Endothelial cell of umbilical vein (primary cell): ENCODE data around the gene MRPL32. TPM values are rescaled to one million over a fixed set of nuclear protein-coding genes. Genes with fewer than 3 reads are reported as not detected.

Source experiments
- BruUV-seq: library from RNA; stranded (reverse); fragments of 400-500 nt; replicated peaks from 2 replicates; lab custom pipeline; 2021; lab: Mats Ljungman, UMichigan
- CTCF ChIA-PET: fragments of 300-600, 350-600 bp; sonication (Branson Sonifier 250); formaldehyde crosslinking; loops from one replicate; lab custom pipeline; 2021; ENCODE audit warnings: antibody characterized with exemption, inconsistent platforms; lab: Charles Lee
- POLR2A ChIA-PET: fragments of 300-600, 350-600 bp; sonication (Branson Sonifier 250); formaldehyde crosslinking; loops from one replicate; lab custom pipeline; 2021; ENCODE audit warnings: antibody characterized with exemption, inconsistent platforms; lab: Charles Lee
- DNase-seq: peaks from one replicate; pipeline ENCODE4 v3.0.0-alpha.2; 2011; ENCODE audit warnings: low read depth, low spot score
- FAIRE-seq: peaks from 2 replicates; lab custom pipeline; 2011; peaks lifted over from hg19 to GRCh38; lab: Jason Lieb, UNC
- H2AFZ ChIP-seq: 2 replicates; pipeline ENCODE4 v1.6.0; 2012; ENCODE audit warnings: low read depth, low read length, control low read depth, inconsistent platforms
- H3K27ac ChIP-seq: 2 replicates; pipeline ENCODE4 v1.5.1; 2011; ENCODE audit warnings: low read depth, mild to moderate bottlenecking, control low read depth, low read length, moderate library complexity; ENCODE audit not compliant: insufficient read depth
- H3K27me3 ChIP-seq, 2 experiments: 2 replicates each; pipeline versions ENCODE4 v1.6.0 to v1.6.1; 2011; ENCODE audit warnings: low read length in 2 of 2, mixed read lengths in 1 of 2; ENCODE audit not compliant: control insufficient read depth in 2 of 2, insufficient read depth in 2 of 2
- H3K36me3 ChIP-seq, 2 experiments: 2 replicates in 1 of 2; 3 replicates in 1 of 2; pipeline ENCODE4 v1.5.1; 2011; ENCODE audit warnings: low read length in 2 of 2, mild to moderate bottlenecking in 1 of 2, moderate library complexity in 1 of 2; ENCODE audit not compliant: control insufficient read depth in 2 of 2, insufficient read depth in 2 of 2; ENCODE audit errors: extremely low read depth in 1 of 2
- H3K4me1 ChIP-seq: 3 replicates; pipeline ENCODE4 v1.5.1; 2011; ENCODE audit warnings: mild to moderate bottlenecking, low read length; ENCODE audit not compliant: control insufficient read depth, insufficient read depth; ENCODE audit errors: extremely low read depth
- H3K4me2 ChIP-seq: 2 replicates; pipeline ENCODE4 v1.6.1; 2011; ENCODE audit warnings: low read length, control low read depth, mixed read lengths; ENCODE audit not compliant: insufficient read depth
- H3K4me3 ChIP-seq, 3 experiments: fragments of 200-600 bp in 1 of 3; sonication (generic), shearing (Covaris generic) in 1 of 3; replicated peaks in 1 of 3; 2 replicates each; pipeline ENCODE4 v1.5.1; 2011 to 2016; ENCODE audit warnings: control low read depth in 3 of 3, low read length in 3 of 3, mild to moderate bottlenecking in 2 of 3, inconsistent platforms in 1 of 3, low read depth in 1 of 3, moderate library complexity in 1 of 3; ENCODE audit not compliant: insufficient read depth in 1 of 3
- H3K79me2 ChIP-seq: 2 replicates; pipeline ENCODE4 v1.6.0; 2012; ENCODE audit warnings: low read length, inconsistent platforms; ENCODE audit not compliant: control insufficient read depth, insufficient read depth
- H3K9ac ChIP-seq: replicated peaks from 2 replicates; pipeline ENCODE3; 2011; ENCODE audit warnings: low read length, control low read depth; ENCODE audit not compliant: insufficient read depth; ENCODE audit errors: extremely low read depth
- H3K9me1 ChIP-seq: replicated peaks from 3 replicates; pipeline ENCODE4 v1.6.0; 2011; ENCODE audit warnings: mild to moderate bottlenecking, low read length; ENCODE audit not compliant: control insufficient read depth, insufficient read depth; ENCODE audit errors: extremely low read depth
- H3K9me3 ChIP-seq: replicated peaks from 2 replicates; pipeline ENCODE4 v1.5.1; 2012; ENCODE audit warnings: low read length, inconsistent platforms; ENCODE audit not compliant: control insufficient read depth, insufficient read depth
- H4K20me1 ChIP-seq: replicated peaks from 2 replicates; pipeline ENCODE3; 2011; ENCODE audit warnings: mild to moderate bottlenecking, low read length; ENCODE audit not compliant: control insufficient read depth, insufficient read depth; ENCODE audit errors: extremely low read depth
- CTCF ChIP-seq, 2 donors: IDR thresholded peaks; 1 replicate in 1 of 2; 2 replicates in 1 of 2; pipeline ENCODE4 v1.5.1; 2011; ENCODE audit warnings: low read length in 2 of 2, mild to moderate bottlenecking in 2 of 2, moderate library complexity in 2 of 2, control low read depth in 1 of 2, inconsistent platforms in 1 of 2, low read depth in 1 of 2; ENCODE audit not compliant: insufficient read depth in 1 of 2; ENCODE audit errors: extremely low read depth in 1 of 2
- EZH2 ChIP-seq: IDR thresholded peaks from 2 replicates; pipeline ENCODE4 v1.6.1; 2012; ENCODE audit warnings: borderline replicate concordance, low read depth, mild to moderate bottlenecking, moderate library complexity, low read length, inconsistent platforms; ENCODE audit not compliant: severe bottlenecking
- FOS ChIP-seq: IDR thresholded peaks from 2 replicates; pipeline ENCODE4 v1.6.1; 2011; ENCODE audit warnings: mild to moderate bottlenecking, low read length, moderate library complexity, borderline replicate concordance; ENCODE audit not compliant: insufficient read depth
- GATA2 ChIP-seq: IDR thresholded peaks from 2 replicates; pipeline ENCODE4 v1.7.0; 2011; ENCODE audit warnings: low read depth, mild to moderate bottlenecking, moderate library complexity, mixed read lengths, low read length; ENCODE audit not compliant: insufficient read length, insufficient read depth
- JUN ChIP-seq: IDR thresholded peaks from 2 replicates; pipeline ENCODE4 v1.6.1; 2011; ENCODE audit warnings: borderline replicate concordance, low read depth; ENCODE audit not compliant: insufficient read length, insufficient read depth
- MAX ChIP-seq: IDR thresholded peaks from 2 replicates; pipeline ENCODE4 v1.6.1; 2011; ENCODE audit not compliant: insufficient read depth, insufficient read length
- MYC ChIP-seq: IDR thresholded peaks from one replicate; pipeline ENCODE4 v1.6.1; 2011; ENCODE audit warnings: mild to moderate bottlenecking, low read depth, low read length
- POLR2A ChIP-seq: IDR thresholded peaks from 2 replicates; pipeline ENCODE4 v1.6.1; 2012; ENCODE audit warnings: low read depth, mild to moderate bottlenecking, control low read depth, low read length
- POLR2AphosphoS5 ChIP-seq: IDR thresholded peaks from 2 replicates; pipeline ENCODE4 v1.6.1; 2012; ENCODE audit warnings: low read depth, mild to moderate bottlenecking, control low read depth, low read length, moderate library complexity; ENCODE audit not compliant: insufficient read depth
- dilution Hi-C: fragments of 300-500 bp; cut with MboI; formaldehyde crosslinking; loops from one replicate; pipeline ENCODE4 v1.15.0; 2019; ENCODE audit warnings: low sequenced_read_pairs; ENCODE audit not compliant: extremely low pct_ligation_motif_present
- intact Hi-C: fragments of 100-400 bp; cut with micrococcal nuclease; formaldehyde crosslinking; loops from one replicate; pipeline ENCODE4 v1.10.0; 2022
- polyA plus RNA-seq, 4 experiments: library from polyadenylated mRNA; depleted of rRNA in 3 of 4; stranded (reverse) in 3 of 4; unstranded in 1 of 4; fragments of >200 nt; gene quantifications; 2 replicates each; pipeline versions ENCODE4 v1.2.1 to v1.2.3, GENCODE V29; 2011 to 2012; ENCODE audit warnings: missing spikeins in 1 of 4
- total RNA-seq: library from RNA; stranded (reverse); gene quantifications from 2 replicates; pipeline ENCODE4 v1.2.3, GENCODE V29; 2021

MRPL32 gene
- total and polyA plus RNA-seq, 2 donors (not counting 3 experiments of a cell fraction or from before 2014, with no cell fraction given) = 39.9 to 62.2 TPM

DNA sequence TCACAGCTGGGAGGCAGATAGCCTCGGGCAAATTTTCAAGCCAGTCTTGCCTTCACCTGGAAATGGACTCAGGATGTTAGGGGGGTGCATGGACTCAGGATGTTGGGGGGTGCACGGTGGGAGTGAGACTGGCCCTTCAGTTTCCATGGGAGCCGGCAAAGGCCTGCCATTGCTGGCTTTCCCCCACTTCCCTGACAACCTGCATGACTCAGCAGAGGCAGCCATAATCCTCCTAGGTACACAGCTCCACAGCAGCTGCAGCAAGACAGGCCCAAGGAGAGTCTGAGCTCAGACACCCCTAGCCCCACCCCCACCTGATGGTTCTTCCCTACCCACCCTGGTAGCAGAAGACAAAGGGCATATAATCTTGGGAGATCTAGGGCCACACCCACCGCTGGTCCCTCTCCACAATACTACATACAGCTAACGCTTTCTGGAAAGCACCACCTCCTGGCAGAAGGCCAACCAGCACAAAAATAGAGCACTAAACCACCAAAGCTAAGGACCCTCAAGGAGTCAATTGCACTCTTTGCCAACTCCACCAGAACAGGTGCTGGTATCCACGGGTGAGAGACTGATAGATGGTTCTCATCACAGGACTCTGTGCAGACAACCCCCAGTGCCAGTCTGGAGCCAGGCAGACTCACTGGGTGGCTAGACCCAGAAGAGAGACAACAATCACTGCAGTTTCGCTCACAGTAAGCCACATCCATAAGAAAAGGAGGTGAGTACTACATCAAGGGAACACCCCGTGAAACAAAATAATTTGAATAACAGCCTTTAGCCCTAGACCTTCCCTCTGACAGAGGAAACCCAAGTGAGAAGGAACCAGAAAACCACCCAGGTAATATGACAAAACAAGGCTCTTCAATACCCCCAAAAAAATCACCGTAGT lies 38.6 kb upstream of the MRPL32 start:
- no peak for FAIRE-seq
- no TSS peak for BruUV-seq

More for the DNA sequence above, 38.6 kb upstream of the MRPL32 start:
- intact Hi-C loops = no loop called here
- Histone ChIP-seq H3K4me2 (no peak overlapping the region), H3K9ac (no peak overlapping the region), H3K27me3 (peaks cover 0 to 2% of the 10 kb centered on the region in 2 experiments), H2AFZ (no peak overlapping the region), H3K79me2 (no peaks in the 10 kb centered on the region), H3K36me3 (no peaks in the 10 kb centered on the region), H3K4me1 (peaks cover 6% of the 10 kb centered on the region), H3K9me3 (no peaks in the 10 kb centered on the region), H3K9me1 (no peaks in the 10 kb centered on the region), H4K20me1 (no peaks in the 10 kb centered on the region), H3K4me3 (no peak overlapping the region), H3K27ac (no peak overlapping the region)
- dilution Hi-C loops = no loop called here
- TF ChIP-seq POLR2AphosphoS5 = no peak
- no peak for TF ChIP-seq MAX
- TF ChIP-seq JUN = no peak
- TF ChIP-seq CTCF (IDR thresholded peaks at IDR 0.05; ENCODE audit: extremely low read depth in 1 of 2, insufficient read depth in 1 of 2, low read depth in 1 of 2, low read length in 2 of 2) = no peak
- no peak for TF ChIP-seq MYC
- TF ChIP-seq GATA2 = no peak
- TF ChIP-seq POLR2A = no peak
- TF ChIP-seq EZH2 = no peak
- TF ChIP-seq FOS = no peak
- DNase-seq = no peak
- POLR2A ChIA-PET = no interaction called here
- CTCF ChIA-PET = interaction anchor here (0.7 kb wide), 2 partner anchors 11 to 17 kb away, joined by 3 read pairs; no protein-coding TSS in a partner anchor
